Lower leg skin (tissue), 3 donors: ENCODE measurements around the gene ZBTB38.

Experiments
- CTCF ChIP-seq, 3 donors: fragments of 450-650 bp; IDR thresholded peaks; one replicate each; pipeline ENCODE4 v1.5.1; 2016; ENCODE audit warnings: antibody characterized with exemption in 3 of 3, mild to moderate bottlenecking in 3 of 3, moderate library complexity in 2 of 3
- POLR2A ChIP-seq, 2 donors: fragments of 450-650 bp; IDR thresholded peaks; one replicate each; pipeline ENCODE4 v1.6.1; 2016 to 2017; ENCODE audit warnings: antibody characterized with exemption in 2 of 2, mild to moderate bottlenecking in 1 of 2, moderate library complexity in 1 of 2

DNA sequence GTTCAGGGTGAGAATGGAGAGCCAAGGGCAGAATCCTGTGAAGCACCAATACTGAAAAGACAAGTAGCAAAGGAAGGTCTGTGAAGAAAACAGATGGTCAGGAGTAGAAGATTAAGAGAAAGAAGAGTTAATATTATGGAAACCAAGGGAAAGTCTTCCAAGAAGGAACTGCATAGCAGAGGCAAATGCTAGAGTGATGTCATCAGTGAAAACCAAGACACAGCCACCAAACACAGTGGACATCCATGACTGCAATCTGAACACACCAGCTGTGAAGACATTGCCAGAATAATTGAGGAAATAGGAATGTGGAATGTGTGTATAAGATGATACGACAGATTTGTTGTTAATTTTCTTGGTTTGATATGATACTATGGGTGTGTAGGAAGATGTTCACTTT is 26.8 kb upstream of the ZBTB38 start:
- TF ChIP-seq CTCF (IDR thresholded peaks at IDR 0.05) = no peak
- TF ChIP-seq POLR2A (IDR thresholded peaks at IDR 0.05) = no peak
